KOPT-K1 (cell line): ENCODE measurements around the gene ANAPC16.
A peak's percentile ranks its signal among the peaks of the same experiment; 100 is the strongest.
"Not testable (repeated sequence)": the region's sequence is repeated elsewhere in the genome, so short reads cannot be mapped to it uniquely, and the experiment has no call there.

Source experiments
- H3K27ac ChIP-seq: fragments of 200-600 bp; sonication (generic); 2 replicates; pipeline ENCODE4 v1.5.1; 2016; ENCODE audit warnings: antibody characterized with exemption, mild to moderate bottlenecking, low read depth, low read length; ENCODE audit not compliant: poor library complexity, severe bottlenecking
- H3K36me3 ChIP-seq: fragments of 200-600 bp; sonication (generic); 2 replicates; pipeline ENCODE4 v1.5.1; 2017; ENCODE audit warnings: antibody characterized with exemption, mild to moderate bottlenecking, low read length, moderate library complexity; ENCODE audit not compliant: insufficient read depth
- H3K9me3 ChIP-seq: fragments of 200-600 bp; sonication (generic); 2 replicates; pipeline ENCODE4 v1.5.1; 2017; ENCODE audit warnings: antibody characterized with exemption, low read length, mild to moderate bottlenecking; ENCODE audit not compliant: insufficient read depth, poor library complexity, severe bottlenecking

ANAPC16 gene

DNA sequence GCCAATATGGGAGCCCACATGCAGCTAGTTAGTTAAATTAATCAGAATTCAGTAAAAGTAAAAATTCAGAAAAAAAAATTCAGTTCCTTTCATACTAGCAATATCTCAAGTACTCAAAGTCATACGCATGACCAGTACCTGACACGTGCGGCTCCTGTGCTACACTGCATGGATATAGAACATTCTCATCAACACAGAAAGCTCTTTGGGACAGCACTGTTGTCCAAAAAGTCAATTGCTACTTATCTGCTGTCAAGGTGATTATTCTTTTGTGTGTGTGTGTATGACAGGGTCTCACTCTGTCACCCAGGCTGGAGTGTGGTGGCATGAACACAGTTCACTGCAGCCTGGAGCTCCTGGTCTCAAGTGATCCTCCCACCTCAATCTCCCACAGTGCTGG, 14.9 kb upstream of the ANAPC16 start:
- H3K27ac ChIP-seq = no peak overlapping the region
- peaks cover 64% of the 10 kb centered on the region for H3K36me3 ChIP-seq
- no peaks in the 10 kb centered on the region for H3K9me3 ChIP-seq

DNA sequence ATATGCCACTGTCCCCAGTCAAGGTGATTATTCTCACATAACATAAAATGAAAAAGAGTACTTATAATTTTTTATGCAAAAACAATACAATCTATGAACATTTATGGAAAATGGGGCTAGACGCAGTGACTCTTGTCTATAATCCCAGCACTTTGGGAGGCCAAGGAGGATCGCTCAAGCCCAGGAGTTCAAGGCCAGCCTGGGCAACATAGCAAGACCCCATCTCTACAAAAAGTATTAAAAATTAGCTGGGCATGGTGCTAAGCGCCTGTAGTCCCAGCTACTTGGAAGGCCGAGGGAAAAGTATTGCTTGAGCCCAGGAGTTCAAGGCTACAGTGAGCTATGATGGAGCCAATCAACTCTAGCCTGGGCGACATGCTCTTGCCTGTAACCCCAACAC, 14.5 kb upstream of the ANAPC16 start:
- H3K9me3 ChIP-seq = no peaks in the 10 kb centered on the region
- peaks cover 60% of the 10 kb centered on the region for H3K36me3 ChIP-seq
- H3K27ac ChIP-seq = no peak overlapping the region

DNA sequence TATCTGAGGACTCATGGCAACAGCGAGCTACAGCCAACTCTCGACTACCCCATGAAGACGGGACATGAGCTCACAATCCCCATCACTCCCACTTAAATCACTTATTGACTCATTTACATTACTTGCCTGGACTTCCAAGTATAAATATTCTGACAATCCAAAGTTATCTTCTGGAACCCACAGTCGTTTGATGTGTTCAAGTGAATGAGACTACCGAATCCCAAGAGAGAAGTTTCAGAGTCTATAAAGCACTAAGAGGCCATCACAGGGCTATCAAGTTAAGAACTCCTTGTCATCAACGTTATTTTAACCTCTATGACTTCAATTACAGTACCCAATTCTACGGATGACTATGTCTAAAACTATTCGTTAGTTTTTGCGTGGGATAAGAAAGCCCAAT, 11.5 kb upstream of the ANAPC16 start:
- Histone ChIP-seq H3K9me3 (no peaks in the 10 kb centered on the region), H3K36me3 (peaks cover 73% of the 10 kb centered on the region), H3K27ac (no peak overlapping the region)

DNA sequence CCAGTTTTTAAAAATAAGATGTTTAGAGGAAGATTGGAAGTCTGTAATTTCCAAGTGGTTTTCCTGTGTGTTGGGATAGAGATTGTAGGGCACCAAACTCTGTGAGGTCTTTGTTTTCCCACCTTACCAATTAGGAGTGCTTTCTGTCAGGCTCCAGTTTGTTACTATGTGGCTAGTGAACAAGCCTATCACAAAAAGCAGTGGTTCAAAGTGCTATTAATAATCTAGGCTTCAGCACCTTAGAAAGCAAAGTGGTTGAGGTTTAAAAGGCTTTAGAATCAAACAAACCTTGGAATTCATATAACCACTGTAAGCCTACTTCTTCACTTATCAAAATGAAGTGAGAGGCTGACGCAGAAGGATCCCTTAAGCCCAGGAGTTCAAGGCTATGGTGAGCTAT, 11.1 kb upstream of the ANAPC16 start:
- Histone ChIP-seq H3K36me3 (peaks cover 76% of the 10 kb centered on the region), H3K27ac (no peak overlapping the region), H3K9me3 (no peaks in the 10 kb centered on the region)

DNA sequence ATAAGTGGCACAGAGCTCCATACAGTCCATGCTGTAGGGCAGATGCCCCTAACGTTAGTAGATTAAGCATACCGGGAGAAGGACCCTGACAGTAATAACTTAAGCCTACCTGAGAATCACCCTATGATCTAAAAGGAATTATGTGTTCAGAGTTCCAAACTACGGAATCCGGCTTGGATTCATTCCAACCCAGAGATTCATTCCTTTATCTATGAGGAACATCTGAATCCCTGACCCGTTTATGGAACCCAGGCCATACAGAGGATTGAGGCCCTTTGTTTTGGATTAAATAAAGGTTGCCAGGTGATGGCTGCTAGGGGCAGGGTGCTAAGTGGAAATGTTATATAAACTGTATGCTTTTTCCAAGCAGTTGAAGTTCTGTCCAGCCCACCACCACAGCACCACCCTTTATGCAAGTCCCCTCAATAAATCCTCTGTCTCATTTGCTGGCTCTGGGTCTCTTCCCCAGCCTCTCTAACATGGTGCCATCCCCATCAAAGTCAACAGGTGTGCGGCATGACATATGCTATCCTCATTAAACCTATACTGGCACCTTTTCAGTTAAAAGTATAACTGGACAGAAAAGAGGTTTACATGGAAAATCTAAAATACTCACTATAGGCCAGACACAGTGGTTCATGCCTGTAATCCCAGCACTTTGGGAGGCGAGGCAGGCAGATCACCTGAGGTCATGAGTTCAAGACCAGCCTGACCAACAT, 9.1 kb upstream of the ANAPC16 start:
- peaks cover 75% of the 10 kb centered on the region for H3K36me3 ChIP-seq

DNA sequence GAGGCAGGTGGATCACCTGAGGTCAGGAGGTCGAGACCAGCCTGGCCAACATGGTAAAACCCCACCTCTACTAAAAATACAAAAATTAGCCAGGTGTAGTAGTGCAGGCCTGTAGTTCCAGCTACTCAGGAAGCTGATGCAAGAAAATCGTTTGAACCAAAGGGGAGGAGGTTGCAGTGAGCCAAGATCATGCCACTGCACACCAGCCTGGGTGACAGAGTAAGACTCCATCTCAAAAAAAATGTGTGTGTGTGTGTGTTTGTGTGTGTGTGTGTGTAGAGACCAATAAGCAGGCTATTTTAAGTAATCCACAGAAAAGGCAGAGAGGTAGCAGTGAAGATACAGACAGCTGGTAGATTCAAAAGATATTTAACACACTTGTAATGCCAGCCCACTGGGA, 7.3 kb upstream of the ANAPC16 start:
- not testable (repeated sequence) for H3K9me3 ChIP-seq
- Histone ChIP-seq H3K27ac (peak overlapping the region; percentile 43), H3K36me3 (peaks cover 73% of the 10 kb centered on the region)

More for the DNA sequence above, 9.1 kb upstream of the ANAPC16 start:
- H3K9me3 ChIP-seq = no peaks in the 10 kb centered on the region
- H3K27ac ChIP-seq = no peak overlapping the region

DNA sequence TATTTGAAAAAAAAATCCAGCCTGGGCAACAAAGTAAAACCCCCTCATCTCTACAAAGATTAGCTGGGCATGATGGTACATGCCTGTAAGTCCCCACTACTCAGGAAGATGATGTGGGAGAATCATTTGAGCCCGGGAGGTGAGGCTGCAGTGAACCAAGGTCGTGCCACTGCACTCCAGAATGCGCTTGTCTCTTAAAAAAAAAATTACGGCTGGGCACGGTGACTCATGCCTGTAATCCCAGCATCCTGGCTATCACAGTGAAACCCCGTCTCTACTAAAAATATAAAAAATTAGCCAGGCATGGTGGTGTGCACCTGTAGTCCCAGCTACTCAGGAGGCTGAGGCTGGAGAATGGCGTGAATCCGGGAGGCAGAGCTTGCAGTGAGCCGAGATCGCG, 4.4 kb upstream of the ANAPC16 start:
- not testable (repeated sequence) for H3K9me3 ChIP-seq, H3K27ac ChIP-seq
- H3K36me3 ChIP-seq = peaks cover 51% of the 10 kb centered on the region

DNA sequence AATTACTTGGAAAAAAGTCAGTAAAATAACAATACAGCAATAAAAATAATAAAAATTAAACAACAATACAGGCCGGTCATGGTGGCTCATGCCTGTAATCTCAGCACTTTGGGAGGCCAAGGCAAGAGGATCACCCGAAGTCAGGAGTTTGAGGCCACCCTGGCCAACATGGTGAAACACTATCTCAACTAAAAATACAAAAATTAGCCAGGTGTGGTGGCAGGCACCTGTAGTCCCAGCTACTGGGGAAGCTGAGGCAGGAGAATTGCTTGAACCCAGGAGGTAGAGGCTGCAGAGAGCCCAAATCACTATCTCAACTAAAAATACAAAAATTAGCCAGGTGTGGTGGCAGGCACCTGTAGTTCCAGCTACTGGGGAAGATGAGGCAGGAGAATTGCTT, 4.0 kb upstream of the ANAPC16 start:
- H3K9me3 ChIP-seq, H3K27ac ChIP-seq: not testable (repeated sequence)
- H3K36me3 ChIP-seq = peaks cover 47% of the 10 kb centered on the region

DNA sequence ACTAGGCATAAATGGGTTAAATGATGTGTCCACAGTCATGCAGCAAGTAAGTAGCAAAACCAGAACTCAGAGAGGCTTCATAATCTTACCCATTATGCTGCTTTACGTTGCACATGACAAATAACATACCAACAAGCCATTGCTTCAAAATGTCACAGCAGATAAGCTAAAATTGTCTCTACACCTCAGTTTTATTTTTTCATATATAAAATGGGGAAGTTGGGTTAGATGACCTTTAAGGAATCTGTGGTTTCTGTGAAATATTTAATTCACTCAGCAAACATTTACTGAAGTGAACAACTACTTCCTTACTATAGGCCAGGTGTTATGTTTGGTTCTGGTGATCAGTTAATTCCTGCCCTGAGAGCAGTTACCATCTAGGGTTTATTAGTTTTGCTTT, 2.5 kb downstream of the ANAPC16 start:
- Histone ChIP-seq H3K9me3 (no peaks in the 10 kb centered on the region), H3K36me3 (peaks cover 23% of the 10 kb centered on the region), H3K27ac (peak overlapping the region; percentile 42)

DNA sequence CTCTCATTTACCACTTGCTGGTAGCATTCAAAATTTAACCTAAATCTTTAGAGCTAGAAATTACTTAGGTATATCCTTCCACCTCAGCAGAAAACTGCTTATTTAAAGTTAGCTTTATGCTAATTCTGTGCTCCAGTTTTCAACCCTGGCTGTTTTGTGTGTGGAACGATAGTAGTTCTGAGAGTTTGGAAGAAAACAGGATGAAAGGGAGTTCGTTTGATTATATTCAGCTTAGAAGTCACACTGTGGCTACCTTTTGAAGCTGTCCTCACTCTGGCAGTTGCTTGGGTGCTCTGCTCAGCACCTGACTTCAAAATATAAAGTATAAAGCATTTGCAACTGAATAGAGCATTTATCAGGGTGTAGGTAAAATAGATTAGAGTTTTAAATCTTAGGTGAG, 2.9 kb downstream of the ANAPC16 start:
- H3K36me3 ChIP-seq = peaks cover 27% of the 10 kb centered on the region
- peak overlapping the region; percentile 42 for H3K27ac ChIP-seq
- H3K9me3 ChIP-seq = no peaks in the 10 kb centered on the region

DNA sequence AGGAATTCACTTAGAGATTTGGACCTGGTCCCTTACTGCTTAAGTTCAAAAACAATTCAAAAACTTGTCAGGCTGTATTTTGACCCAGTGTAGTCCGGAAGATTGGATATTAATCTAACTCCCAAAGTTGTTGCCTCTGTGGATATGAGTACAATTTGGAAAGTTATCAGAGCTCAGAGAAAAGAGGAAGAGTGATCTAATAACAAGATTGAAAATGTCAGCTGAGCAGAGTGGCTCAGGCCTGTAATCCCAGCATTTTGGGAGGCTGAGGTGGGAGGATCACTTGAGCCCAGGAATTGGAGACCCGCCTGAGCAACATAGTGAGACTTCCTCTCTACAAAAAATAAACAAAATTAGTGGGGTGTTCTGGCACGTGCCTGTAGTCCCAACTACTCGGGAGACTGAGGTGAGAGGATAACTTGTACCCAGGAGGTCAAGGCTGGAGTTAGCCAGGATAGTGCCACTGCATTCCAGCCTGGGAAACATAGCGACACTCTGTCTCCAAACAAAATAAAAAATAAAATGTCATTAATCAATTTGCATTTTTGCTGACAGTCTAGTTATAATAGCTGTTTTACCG, 3.5 kb downstream of the ANAPC16 start:
- Histone ChIP-seq H3K36me3 (peaks cover 33% of the 10 kb centered on the region), H3K27ac (peak overlapping the region; percentile 42), H3K9me3 (no peaks in the 10 kb centered on the region)

DNA sequence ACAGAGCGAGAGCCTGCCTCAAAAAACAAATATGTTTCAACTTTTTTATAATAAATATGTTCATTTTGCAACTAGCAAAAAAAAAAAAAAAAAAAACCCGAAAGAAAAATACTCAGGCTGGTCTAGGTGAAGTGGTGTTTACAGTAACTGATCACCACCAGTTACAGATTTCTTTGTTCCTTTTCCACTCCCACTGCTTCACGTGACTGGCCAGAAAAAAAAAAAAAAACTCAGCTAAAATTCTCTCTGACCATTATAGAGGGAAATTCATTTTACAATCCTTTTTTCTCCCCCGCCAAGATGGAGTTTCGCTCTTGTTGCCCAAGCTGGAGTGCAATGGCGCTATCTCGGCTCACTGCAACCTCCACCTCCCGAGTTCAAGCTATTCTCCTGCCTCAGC, 4.8 kb downstream of the ANAPC16 start:
- Histone ChIP-seq H3K27ac (no peak overlapping the region), H3K36me3 (peaks cover 45% of the 10 kb centered on the region), H3K9me3 (no peaks in the 10 kb centered on the region)

DNA sequence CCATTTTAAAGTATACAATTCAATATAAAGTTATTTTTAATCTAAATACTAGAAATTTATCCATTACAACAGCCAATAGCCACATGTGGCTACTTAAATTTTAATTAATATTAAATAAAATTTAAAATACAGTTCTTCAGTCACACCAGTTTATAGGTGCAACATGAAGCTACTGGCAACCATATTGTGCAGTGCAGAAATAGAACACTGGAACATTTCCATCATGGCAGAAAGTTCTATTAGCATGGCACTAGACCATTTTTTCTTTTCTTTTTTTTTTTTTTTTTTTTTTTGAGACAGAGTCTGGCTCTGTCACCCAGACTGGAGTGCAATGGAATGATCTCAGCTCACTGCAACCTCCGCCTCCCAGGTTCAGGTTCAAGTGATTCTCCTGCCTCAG, 5.5 kb downstream of the ANAPC16 start:
- no peaks in the 10 kb centered on the region for H3K9me3 ChIP-seq
- no peak overlapping the region for H3K27ac ChIP-seq
- peaks cover 49% of the 10 kb centered on the region for H3K36me3 ChIP-seq

DNA sequence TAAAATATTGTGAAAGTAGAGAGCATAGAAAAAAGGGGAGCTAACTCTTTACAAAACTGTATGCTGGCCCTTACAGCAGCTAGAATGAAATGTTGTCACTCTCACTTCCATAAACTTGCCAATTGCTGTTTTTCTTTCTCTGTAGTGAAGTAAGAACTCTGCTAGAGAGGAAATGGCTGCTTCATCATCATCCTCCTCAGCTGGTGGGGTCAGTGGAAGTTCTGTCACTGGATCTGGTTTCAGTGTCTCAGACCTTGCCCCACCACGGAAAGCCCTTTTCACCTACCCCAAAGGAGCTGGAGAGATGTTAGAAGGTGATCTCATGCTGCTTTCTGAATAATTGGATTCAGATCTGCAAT, 7.9 kb downstream of the ANAPC16 start:
- no peaks in the 10 kb centered on the region for H3K9me3 ChIP-seq
- H3K36me3 ChIP-seq = peaks cover 67% of the 10 kb centered on the region
- no peak overlapping the region for H3K27ac ChIP-seq

DNA sequence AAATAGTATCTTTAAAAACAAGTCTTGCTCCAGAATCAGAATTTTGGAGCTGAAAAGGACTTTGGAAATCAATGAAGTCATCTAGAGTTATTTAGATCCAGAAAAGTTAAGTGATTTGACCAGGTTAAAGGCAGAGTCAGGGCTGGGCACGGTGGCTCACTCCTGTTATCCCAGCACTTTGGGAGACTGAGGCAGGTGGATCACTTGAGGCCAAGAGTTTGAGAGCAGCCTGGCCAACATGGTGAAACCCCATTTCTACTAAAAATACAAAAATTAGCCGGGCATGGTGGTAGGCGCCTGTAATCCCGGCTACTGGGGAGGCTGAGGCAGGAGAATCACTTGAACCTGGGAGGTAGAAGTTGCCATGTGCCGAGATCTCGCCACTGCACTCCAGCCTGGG, 8.4 kb downstream of the ANAPC16 start:
- not testable (repeated sequence) for H3K27ac ChIP-seq, H3K9me3 ChIP-seq
- H3K36me3 ChIP-seq = peaks cover 69% of the 10 kb centered on the region

DNA sequence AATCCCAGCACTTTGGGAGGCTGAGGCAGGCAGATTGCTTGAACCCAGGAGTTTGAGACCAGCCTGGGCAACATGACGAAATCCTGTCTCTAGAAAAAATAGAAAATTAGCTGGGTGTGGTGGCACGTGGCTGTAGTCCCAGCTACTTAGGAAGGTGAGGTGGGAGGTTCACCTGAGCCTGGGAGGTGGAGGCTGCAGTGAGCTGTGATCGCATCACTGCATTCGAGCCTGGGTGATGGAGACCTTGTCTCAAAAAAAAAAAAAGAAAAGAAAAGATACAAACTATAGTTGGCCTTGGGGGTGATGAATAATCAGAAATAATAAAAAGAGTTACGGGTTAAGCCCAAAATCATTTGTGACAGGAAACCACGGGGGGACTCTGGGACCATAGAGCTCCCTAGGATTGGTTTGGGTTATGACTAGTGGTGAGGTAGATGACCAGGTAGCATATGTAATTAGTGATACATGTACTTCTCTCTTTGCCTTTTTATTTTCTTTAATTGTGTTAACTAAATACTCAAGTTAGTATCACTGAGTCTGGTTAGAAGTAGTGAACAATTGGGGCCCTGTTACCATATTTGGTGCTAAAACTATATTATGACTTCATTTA, 10.7 kb downstream of the ANAPC16 start:
- Histone ChIP-seq H3K9me3 (no peaks in the 10 kb centered on the region), H3K27ac (no peak overlapping the region), H3K36me3 (peaks cover 75% of the 10 kb centered on the region)
